Gastrocnemius medialis (tissue), 4 donors: Measurements from ENCODE around the gene IRF2. TPM values are rescaled to one million over a fixed set of nuclear protein-coding genes. Genes with fewer than 3 reads are reported as not detected.

ENCODE experiments used
- ATAC-seq, 2 donors: fragments of 150-250 bp; one replicate each; pipeline ENCODE4 v1.9.1; 2016
- DNase-seq, 2 donors: peaks; one replicate each; pipeline ENCODE4 v3.0.0-alpha.2; 2019
- H3K27ac ChIP-seq, 4 donors: fragments of 200-600 bp; sonication (generic); 1 replicate in 1 of 4; 2 replicates in 3 of 4; pipeline ENCODE4 v1.5.1; 2016 to 2018; ENCODE audit warnings: mild to moderate bottlenecking in 2 of 4, moderate library complexity in 1 of 4
- H3K27me3 ChIP-seq, 3 donors: fragments of 200-600 bp; sonication (generic) in 2 of 3; 1 replicate in 1 of 3; 2 replicates in 2 of 3; pipeline versions ENCODE4 v1.5.1 to v1.6.0; 2016 to 2019; ENCODE audit warnings: mild to moderate bottlenecking in 1 of 3, moderate library complexity in 1 of 3
- H3K36me3 ChIP-seq, 2 donors: fragments of 200-600 bp; sonication (generic) in 1 of 2; one replicate each; pipeline ENCODE4 v1.5.1; 2017 to 2018
- H3K4me1 ChIP-seq, 2 donors: fragments of 200-600 bp; sonication (generic) in 1 of 2; one replicate each; pipeline ENCODE4 v1.5.1; 2016 to 2017; ENCODE audit warnings: mild to moderate bottlenecking in 2 of 2
- H3K4me3 ChIP-seq, 4 donors: fragments of 200-600 bp; sonication (generic) in 3 of 4; 1 replicate in 1 of 4; 2 replicates in 3 of 4; pipeline ENCODE4 v1.5.1; 2016 to 2019; ENCODE audit warnings: mild to moderate bottlenecking in 2 of 4
- H3K9me3 ChIP-seq, 3 donors: fragments of 200-600 bp; sonication (generic) in 2 of 3; 1 replicate in 1 of 3; 2 replicates in 2 of 3; pipeline ENCODE4 v1.5.1; 2016 to 2019
- CTCF ChIP-seq, 5 experiments: fragments of 450-650 bp in 3 of 5; fragments of 200-600 bp in 2 of 5; sonication (generic) in 2 of 5; IDR thresholded peaks in 4 of 5; conservative IDR thresholded peaks in 1 of 5; 1 replicate in 4 of 5; 2 replicates in 1 of 5; pipeline ENCODE4 v1.5.1; 2016 to 2019; ENCODE audit warnings: antibody characterized with exemption in 5 of 5, mild to moderate bottlenecking in 3 of 5, moderate library complexity in 3 of 5
- POLR2A ChIP-seq, 2 donors: fragments of 450-650 bp; IDR thresholded peaks; one replicate each; pipeline ENCODE4 v1.6.1; 2017; ENCODE audit warnings: antibody characterized with exemption in 2 of 2, mild to moderate bottlenecking in 2 of 2, moderate library complexity in 2 of 2
- in situ Hi-C, 4 donors: fragments of 200-750 bp; cut with MboI; loops; one replicate each; pipeline versions ENCODE4 v1.15.0 to v1.8.0; 2017; ENCODE audit warnings: low sequenced_read_pairs in 4 of 4
- intact Hi-C: fragments of 100-400 bp; cut with DNase I; formaldehyde crosslinking; loops from one replicate; pipeline ENCODE4 v1.15.1; 2023; ENCODE audit warnings: low total_unique reads
- total RNA-seq, 4 donors: library from RNA; depleted of rRNA; stranded (reverse); fragments of >200 nt; gene quantifications; one replicate each; pipeline versions ENCODE4 v1.1.0 to v1.2.3, GENCODE V29; 2016

The IRF2 gene
- total RNA-seq, 4 donors from 2014 or later: 20.9 to 37.1 (median 32.8) TPM

- no peak overlapping the region for H3K27ac ChIP-seq
- ATAC-seq: no peak
These were observed 54.4 kb downstream of the IRF2 start for GRCh38 chr4:184419976-184420375.

GRCh38 chr4:184417802-184418511, 56.4 kb downstream of the IRF2 start:
- peak; percentile 97 to 98 for ATAC-seq
- peak overlapping the region; percentile 41 to 81 (median 68) for H3K27ac ChIP-seq
- H3K9me3 ChIP-seq: no peaks in the 10 kb centered on the region
- H3K4me3 ChIP-seq: peak overlapping the region in 1 of 4 donors; percentile 26
- peaks cover 23 to 36% of the 10 kb centered on the region in 2 donors for H3K4me1 ChIP-seq
- in situ Hi-C loops: no loop called here
- TF ChIP-seq CTCF (IDR thresholded peaks at IDR 0.05 in 4 of 5, conservative IDR thresholded peaks at IDR 0.05 in 1 of 5) (no peak), POLR2A (IDR thresholded peaks at IDR 0.05) (no peak)
- peaks cover 0 to 24% of the 10 kb centered on the region in 2 donors for H3K36me3 ChIP-seq
- H3K27me3 ChIP-seq: no peaks in the 10 kb centered on the region
- no peak for DNase-seq
- intact Hi-C loops: loop anchor here (2.0 to 5.0 kb wide), 2 partner anchors 54 to 119 kb away; partner anchors contain the start of gene IRF2

More at GRCh38 chr4:184419976-184420375, 54.4 kb downstream of the IRF2 start:
- TF ChIP-seq POLR2A (IDR thresholded peaks at IDR 0.05): no peak
- TF ChIP-seq CTCF (IDR thresholded peaks at IDR 0.05 in 4 of 5, conservative IDR thresholded peaks at IDR 0.05 in 1 of 5): no peak
- intact Hi-C loops (loop anchor here (2.0 to 5.0 kb wide), 2 partner anchors 52 to 117 kb away; partner anchors contain the start of gene IRF2), in situ Hi-C loops (no loop called here)
- Histone ChIP-seq H3K36me3 (peaks cover 0 to 23% of the 10 kb centered on the region in 2 donors), H3K27me3 (no peaks in the 10 kb centered on the region), H3K9me3 (no peaks in the 10 kb centered on the region), H3K4me1 (peaks cover 33 to 45% of the 10 kb centered on the region in 2 donors), H3K4me3 (no peak overlapping the region)
- DNase-seq: no peak

- Histone ChIP-seq H3K4me1 (peaks cover 23 to 36% of the 10 kb centered on the region in 2 donors), H3K9me3 (no peaks in the 10 kb centered on the region), H3K27ac (peak overlapping the region; percentile 41 to 81 (median 68)), H3K27me3 (no peaks in the 10 kb centered on the region), H3K4me3 (peak overlapping the region; percentile 5 to 39 (median 18)), H3K36me3 (peaks cover 0 to 24% of the 10 kb centered on the region in 2 donors)
- TF ChIP-seq CTCF (IDR thresholded peaks at IDR 0.05 in 4 of 5, conservative IDR thresholded peaks at IDR 0.05 in 1 of 5): no peak
- TF ChIP-seq POLR2A (IDR thresholded peaks at IDR 0.05): no peak
- ATAC-seq (peak in 1 of 2 donors; percentile 22), DNase-seq (no peak)
- intact Hi-C loops (loop anchor here (5.0 kb wide), 1 partner anchor 55 kb away; the partner anchor contains the start of gene IRF2), in situ Hi-C loops (no loop called here)
These were observed 57.2 kb downstream of the IRF2 start for GRCh38 chr4:184416913-184417734.

GRCh38 chr4:184415071-184415470, 59.3 kb downstream of the IRF2 start:
- no peaks in the 10 kb centered on the region for H3K27me3 ChIP-seq
- no peak for ATAC-seq
- DNase-seq: no peak
- in situ Hi-C loops (no loop called here), intact Hi-C loops (loop anchor here (5.0 kb wide), 1 partner anchor 57 kb away; the partner anchor contains the start of gene IRF2)
- H3K36me3 ChIP-seq: peaks cover 0 to 24% of the 10 kb centered on the region in 2 donors
- H3K4me1 ChIP-seq: peaks cover 26 to 37% of the 10 kb centered on the region in 2 donors
- TF ChIP-seq CTCF (IDR thresholded peaks at IDR 0.05 in 4 of 5, conservative IDR thresholded peaks at IDR 0.05 in 1 of 5) (no peak), POLR2A (IDR thresholded peaks at IDR 0.05) (no peak)
- no peaks in the 10 kb centered on the region for H3K9me3 ChIP-seq
- H3K4me3 ChIP-seq: no peak overlapping the region
- no peak overlapping the region for H3K27ac ChIP-seq
